Astrocyte of the spinal cord (primary cell): Measurements from ENCODE around the gene CDK14.

Experiments used
- DNase-seq: peaks from one replicate; pipeline ENCODE4 v3.0.0; 2011; ENCODE audit warnings: low read depth, low spot score
- H3K4me3 ChIP-seq: 2 replicates; pipeline ENCODE4 v1.5.1; 2011; ENCODE audit warnings: low read depth, mild to moderate bottlenecking, low read length, moderate library complexity
- in situ Hi-C: cut with HindIII; loops from 2 replicates; pipeline ENCODE4 v1.10.0; 2017; ENCODE audit warnings: low sequenced_read_pairs
- TF ChIP-seq, protein P1 (sequence below): IDR thresholded peaks from 2 replicates; pipeline ENCODE4 v1.5.1; 2012; ENCODE audit warnings: low read depth, mild to moderate bottlenecking, low read length, inconsistent platforms

The CDK14 gene

DNA sequence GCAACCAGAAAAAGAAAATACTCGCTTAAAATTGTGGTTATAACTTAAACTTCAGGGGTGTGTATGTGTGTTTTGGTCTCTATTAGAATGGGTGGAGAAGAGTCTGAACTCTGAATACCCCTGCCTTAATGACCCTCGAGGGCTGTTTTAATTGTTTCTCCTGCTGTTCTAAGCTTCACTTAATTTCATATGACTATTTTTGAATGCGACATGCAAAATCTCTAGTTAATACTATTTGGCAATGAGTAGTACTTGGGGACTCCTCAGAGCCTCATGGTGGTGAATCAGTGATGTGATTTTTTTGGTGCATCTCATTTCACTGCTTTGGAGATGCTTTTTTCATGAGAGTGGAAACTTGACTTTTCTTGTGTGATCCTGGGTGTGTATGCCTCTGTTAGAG lies 178.6 kb downstream of the CDK14 start:
- H3K4me3 ChIP-seq, result no peak overlapping the region
- TF ChIP-seq, protein P1, sequence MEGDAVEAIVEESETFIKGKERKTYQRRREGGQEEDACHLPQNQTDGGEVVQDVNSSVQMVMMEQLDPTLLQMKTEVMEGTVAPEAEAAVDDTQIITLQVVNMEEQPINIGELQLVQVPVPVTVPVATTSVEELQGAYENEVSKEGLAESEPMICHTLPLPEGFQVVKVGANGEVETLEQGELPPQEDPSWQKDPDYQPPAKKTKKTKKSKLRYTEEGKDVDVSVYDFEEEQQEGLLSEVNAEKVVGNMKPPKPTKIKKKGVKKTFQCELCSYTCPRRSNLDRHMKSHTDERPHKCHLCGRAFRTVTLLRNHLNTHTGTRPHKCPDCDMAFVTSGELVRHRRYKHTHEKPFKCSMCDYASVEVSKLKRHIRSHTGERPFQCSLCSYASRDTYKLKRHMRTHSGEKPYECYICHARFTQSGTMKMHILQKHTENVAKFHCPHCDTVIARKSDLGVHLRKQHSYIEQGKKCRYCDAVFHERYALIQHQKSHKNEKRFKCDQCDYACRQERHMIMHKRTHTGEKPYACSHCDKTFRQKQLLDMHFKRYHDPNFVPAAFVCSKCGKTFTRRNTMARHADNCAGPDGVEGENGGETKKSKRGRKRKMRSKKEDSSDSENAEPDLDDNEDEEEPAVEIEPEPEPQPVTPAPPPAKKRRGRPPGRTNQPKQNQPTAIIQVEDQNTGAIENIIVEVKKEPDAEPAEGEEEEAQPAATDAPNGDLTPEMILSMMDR, result no peak
- in situ Hi-C loops, result no loop called here
- no peak for DNase-seq

DNA sequence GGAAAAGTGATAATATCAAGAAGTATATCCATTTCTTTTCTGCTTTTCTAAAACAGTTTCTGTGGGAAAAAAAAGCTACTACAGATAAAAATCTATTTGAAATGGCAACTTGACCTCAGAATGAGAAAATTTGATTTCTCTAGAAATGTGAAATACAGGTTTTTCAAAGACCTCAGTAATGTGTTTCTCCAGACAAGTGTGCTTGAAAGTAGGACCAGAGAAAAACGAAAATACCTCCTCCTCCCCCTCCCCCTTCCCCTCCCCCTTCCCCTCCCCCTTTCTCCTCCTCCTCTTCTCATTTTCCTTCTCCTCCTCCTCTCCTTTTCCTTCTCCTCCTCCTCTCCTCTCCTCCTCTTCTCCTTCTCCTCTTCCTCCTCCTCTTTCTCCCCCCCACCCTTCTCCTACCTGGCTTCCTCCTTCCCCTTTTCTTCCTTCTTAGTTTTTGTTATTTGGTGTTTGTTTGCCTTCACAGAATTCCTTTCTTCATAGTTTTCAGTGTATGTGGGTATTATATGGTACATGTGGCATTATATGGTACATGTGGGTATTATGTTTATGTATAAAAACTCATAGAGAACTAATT lies 179.4 kb downstream of the CDK14 start:
- no peak overlapping the region for H3K4me3 ChIP-seq
- in situ Hi-C loops, result no loop called here
- TF ChIP-seq, protein P1, result no peak
- DNase-seq, result no peak

DNA sequence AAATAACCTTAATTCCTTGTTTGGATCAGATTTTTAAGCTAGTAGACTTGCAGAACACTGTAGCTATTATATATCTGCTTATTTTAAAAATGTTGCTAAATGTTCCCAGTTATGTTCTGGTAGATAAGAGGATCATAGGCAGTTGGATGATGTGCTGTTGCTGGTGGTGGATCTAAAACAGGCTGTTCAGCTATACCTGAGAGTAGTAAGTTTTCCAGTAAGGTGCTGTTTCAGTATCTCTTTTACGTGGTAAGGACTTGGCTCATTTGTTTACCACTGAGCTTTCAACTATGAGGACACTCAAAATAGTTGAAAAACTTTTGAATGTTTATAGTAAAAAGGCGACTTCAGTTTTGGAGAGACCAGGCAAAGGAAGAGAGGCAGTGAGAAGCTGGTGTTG lies 180.9 kb downstream of the CDK14 start:
- in situ Hi-C loops, result no loop called here
- no peak overlapping the region for H3K4me3 ChIP-seq
- TF ChIP-seq, protein P1, result no peak
- DNase-seq, result no peak

DNA sequence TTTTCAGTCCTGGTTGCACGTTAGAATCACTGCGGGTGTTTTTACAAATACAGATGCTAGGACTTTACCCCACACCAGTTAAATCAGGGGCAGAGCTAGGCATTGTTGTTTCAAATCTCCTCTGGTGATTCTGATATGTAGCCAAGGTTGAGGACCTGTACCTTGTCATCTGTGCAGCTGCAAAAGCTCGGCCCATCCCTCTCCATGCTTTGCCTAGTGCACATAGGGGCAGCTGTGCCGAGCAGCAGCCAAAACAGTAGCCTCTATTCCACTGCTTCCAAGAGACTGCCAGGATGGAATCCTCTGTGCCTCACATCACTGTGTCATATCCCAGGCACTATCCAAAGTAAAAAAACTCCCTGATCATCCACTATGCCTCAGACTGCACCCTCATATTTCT lies 181.3 kb downstream of the CDK14 start:
- TF ChIP-seq, protein P1, result no peak
- no peak overlapping the region for H3K4me3 ChIP-seq
- in situ Hi-C loops, result no loop called here
- no peak for DNase-seq

DNA sequence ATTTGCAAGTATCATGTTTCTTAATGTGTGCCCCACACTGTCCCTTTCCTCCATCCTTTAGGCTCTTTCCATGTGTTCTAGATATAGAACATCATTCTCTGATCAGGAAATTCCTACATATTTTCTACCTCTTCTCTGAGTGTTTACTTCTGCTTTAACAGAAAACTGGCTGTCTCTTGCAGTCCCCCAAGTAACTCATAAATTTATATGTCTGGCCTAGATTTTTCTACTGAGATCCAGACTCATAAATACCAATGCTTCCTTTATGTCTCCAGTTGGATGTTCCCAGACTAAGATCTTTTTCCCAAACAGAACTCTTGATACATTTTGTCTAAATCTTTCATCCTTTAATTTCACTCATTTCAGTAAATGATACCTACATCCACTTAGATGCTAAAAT lies 181.8 kb downstream of the CDK14 start:
- in situ Hi-C loops, result no loop called here
- DNase-seq, result no peak
- TF ChIP-seq, protein P1, result no peak
- H3K4me3 ChIP-seq, result no peak overlapping the region

DNA sequence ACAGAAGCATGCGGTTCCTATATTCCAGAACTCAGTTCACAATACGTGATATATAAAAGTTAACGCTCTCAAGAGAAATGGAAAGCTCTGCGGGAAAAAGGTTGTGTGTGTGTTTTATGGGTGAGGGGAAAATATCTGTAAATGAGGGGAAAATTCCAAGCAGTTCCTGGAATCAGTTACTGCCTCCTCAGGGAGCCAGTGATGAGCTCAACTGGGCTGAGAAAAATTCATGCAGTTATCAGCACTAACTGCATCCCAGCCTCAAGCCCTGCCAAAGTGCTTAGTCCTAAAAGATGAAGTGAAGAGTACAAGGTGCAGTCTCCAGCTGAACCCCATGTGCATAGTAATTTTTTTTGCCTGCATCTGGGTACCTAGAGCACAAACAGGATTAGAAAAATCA lies 191.9 kb downstream of the CDK14 start:
- in situ Hi-C loops, result no loop called here
- TF ChIP-seq, protein P1, result no peak
- peak; percentile 41 for DNase-seq
- no peak overlapping the region for H3K4me3 ChIP-seq

DNA sequence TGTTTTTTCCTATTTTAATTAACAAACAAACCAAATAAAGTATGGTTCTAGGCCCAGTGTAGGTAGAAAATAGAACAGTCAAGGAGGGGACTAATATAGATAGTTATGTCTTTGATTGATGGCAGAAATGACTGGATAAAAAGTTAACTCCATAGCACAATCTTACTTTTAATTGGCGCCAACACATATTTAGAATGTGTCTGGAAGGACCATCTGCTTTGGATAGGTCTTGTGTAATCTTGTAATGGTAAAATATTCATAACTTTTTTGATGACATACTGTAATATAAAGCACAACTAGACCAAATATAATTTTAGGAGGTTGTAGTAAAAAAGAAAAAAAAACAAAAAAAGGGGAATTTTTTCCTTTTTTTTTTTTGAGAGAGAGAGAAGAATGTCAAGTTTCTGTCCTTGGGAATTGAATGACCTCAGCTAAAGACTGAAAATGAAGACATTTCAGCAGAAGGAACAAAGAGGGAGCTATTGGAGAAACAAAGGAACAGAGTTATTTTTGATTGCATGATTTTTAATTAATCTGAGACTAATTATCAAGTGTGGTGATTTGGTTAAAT lies 193.7 kb downstream of the CDK14 start:
- TF ChIP-seq, protein P1, result no peak
- in situ Hi-C loops, result no loop called here
- DNase-seq, result no peak
- no peak overlapping the region for H3K4me3 ChIP-seq
